Lower leg skin (tissue), 3 donors: ENCODE measurements around the gene TMEM217.

ENCODE experiments used
- POLR2A ChIP-seq, 2 donors: fragments of 450-650 bp; IDR thresholded peaks; one replicate each; pipeline ENCODE4 v1.6.1; 2016 to 2017; ENCODE audit warnings: antibody characterized with exemption in 2 of 2, mild to moderate bottlenecking in 1 of 2, moderate library complexity in 1 of 2
- TF ChIP-seq, protein P1 (sequence below), 3 donors: fragments of 450-650 bp; IDR thresholded peaks; one replicate each; pipeline ENCODE4 v1.5.1; 2016; ENCODE audit warnings: antibody characterized with exemption in 3 of 3, mild to moderate bottlenecking in 3 of 3, moderate library complexity in 2 of 3

DNA sequence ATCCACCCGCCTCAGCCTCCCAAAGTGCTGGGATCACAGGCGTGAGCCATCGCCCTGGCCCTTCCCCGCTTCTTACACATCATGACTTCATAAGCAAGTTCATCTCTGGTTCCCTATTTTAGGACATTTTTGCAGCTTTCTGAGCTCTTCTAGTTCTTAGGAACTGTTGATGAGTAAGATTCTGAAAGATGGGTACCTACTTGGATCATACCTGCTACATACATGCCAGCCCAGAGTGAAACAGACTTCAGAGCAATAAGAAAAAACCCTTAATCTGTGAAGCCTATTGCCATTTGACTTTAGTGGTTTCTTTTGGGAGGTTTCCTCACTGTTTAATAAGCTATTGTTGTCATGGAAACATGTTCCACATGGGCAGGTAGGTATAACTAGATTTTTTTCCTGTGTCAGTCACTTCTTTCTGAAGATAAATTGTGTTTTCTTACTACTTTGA lies 27.9 kb upstream of the TMEM217 start:
- TF ChIP-seq POLR2A (IDR thresholded peaks at IDR 0.05): no peak
- TF ChIP-seq, protein P1, sequence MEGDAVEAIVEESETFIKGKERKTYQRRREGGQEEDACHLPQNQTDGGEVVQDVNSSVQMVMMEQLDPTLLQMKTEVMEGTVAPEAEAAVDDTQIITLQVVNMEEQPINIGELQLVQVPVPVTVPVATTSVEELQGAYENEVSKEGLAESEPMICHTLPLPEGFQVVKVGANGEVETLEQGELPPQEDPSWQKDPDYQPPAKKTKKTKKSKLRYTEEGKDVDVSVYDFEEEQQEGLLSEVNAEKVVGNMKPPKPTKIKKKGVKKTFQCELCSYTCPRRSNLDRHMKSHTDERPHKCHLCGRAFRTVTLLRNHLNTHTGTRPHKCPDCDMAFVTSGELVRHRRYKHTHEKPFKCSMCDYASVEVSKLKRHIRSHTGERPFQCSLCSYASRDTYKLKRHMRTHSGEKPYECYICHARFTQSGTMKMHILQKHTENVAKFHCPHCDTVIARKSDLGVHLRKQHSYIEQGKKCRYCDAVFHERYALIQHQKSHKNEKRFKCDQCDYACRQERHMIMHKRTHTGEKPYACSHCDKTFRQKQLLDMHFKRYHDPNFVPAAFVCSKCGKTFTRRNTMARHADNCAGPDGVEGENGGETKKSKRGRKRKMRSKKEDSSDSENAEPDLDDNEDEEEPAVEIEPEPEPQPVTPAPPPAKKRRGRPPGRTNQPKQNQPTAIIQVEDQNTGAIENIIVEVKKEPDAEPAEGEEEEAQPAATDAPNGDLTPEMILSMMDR (IDR thresholded peaks at IDR 0.05): no peak
